SK-N-MC (cell line): ENCODE data around the gene CDC42EP3.

Experiments used
- DNase-seq: peaks from one replicate; pipeline ENCODE4 v3.0.0-alpha.2; 2011; ENCODE audit warnings: low read depth, low spot score
- H3K27ac ChIP-seq: fragments of 200-600 bp; sonication (generic); 2 replicates; pipeline ENCODE4 v1.5.1; 2016; ENCODE audit warnings: mixed run types
- H3K36me3 ChIP-seq: fragments of 200-600 bp; sonication (generic); 2 replicates; pipeline ENCODE4 v1.6.1; 2017; ENCODE audit warnings: antibody characterized with exemption, low read length, mixed read lengths; ENCODE audit not compliant: insufficient read depth
- H3K4me3 ChIP-seq: fragments of 200-600 bp; sonication (generic); 2 replicates; pipeline ENCODE4 v1.5.1; 2016
- H3K9ac ChIP-seq: fragments of 200-600 bp; sonication (generic); 2 replicates; pipeline ENCODE4 v1.8.0; 2017; ENCODE audit warnings: mixed run types, mixed read lengths; ENCODE audit not compliant: insufficient read length
- H3K9me3 ChIP-seq: fragments of 200-600 bp; sonication (generic); 2 replicates; pipeline ENCODE4 v1.6.1; 2017; ENCODE audit warnings: low read depth, mild to moderate bottlenecking, antibody characterized with exemption, low read length, moderate library complexity, mixed read lengths
- EZH2 ChIP-seq: fragments of 200-600 bp; sonication (generic); IDR thresholded peaks from one replicate; pipeline ENCODE4 v1.6.1; 2017; ENCODE audit warnings: antibody characterized with exemption
- FOXP2 ChIP-seq: optimal IDR thresholded peaks from 2 replicates; pipeline ENCODE3; 2011; ENCODE audit warnings: mild to moderate bottlenecking, moderate library complexity; ENCODE audit not compliant: insufficient read depth; ENCODE audit errors: extremely low read length, control extremely low read depth
- POLR2AphosphoS5 ChIP-seq: IDR thresholded peaks from 2 replicates; pipeline ENCODE4 v1.6.1; 2012; ENCODE audit warnings: mild to moderate bottlenecking, low read depth, low read length, borderline replicate concordance

The CDC42EP3 gene

DNA sequence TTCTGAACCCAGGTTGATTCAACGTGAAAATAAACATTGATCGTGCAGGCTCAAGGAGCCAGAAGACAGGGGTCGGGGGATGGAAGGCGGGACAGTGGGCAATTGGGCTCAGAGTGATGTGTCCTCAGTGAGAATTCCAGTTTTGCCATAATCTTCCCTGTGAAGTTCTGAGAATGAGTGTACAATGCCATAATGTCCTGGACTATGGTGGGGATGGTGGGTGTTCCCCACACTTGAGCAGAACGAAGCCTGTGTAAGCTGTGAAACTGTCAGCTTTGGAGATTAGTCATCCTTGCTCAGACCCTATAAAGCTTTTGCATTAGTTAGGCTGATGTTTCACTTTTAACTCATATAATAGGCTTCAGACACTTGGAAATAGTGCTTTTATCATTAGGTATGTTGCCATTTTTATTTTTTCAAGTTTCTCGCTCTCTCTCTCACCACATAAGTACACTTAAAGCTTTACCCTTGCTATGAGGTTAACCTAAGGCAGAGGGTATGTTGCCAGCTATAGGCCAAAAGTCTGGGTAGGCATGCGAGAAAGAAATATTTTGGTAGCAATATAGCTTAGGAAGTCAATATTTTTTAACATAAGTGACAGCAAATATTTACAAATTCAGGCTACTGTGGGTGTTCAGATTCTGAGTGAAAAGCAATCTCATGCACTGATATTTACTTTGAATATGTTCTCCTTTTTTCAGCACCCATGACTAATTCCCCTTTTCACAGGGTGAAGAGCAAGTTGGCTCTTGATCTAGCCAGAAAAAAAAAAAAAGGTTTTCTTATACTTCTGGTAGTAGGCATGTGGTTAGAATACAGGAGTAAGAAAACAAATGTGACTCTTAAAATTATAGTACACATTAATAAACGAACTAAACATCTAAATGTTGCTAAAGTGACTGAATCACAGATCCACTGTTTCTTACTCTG lies 47.2 kb downstream of the CDC42EP3 start:
- no peak for DNase-seq
- Histone ChIP-seq H3K9me3 (no peaks in the 10 kb centered on the region), H3K36me3 (no peaks in the 10 kb centered on the region), H3K9ac (no peak overlapping the region), H3K27ac (no peak overlapping the region), H3K4me3 (no peak overlapping the region)
- TF ChIP-seq POLR2AphosphoS5: no peak
- TF ChIP-seq EZH2: no peak
- no peak for TF ChIP-seq FOXP2

DNA sequence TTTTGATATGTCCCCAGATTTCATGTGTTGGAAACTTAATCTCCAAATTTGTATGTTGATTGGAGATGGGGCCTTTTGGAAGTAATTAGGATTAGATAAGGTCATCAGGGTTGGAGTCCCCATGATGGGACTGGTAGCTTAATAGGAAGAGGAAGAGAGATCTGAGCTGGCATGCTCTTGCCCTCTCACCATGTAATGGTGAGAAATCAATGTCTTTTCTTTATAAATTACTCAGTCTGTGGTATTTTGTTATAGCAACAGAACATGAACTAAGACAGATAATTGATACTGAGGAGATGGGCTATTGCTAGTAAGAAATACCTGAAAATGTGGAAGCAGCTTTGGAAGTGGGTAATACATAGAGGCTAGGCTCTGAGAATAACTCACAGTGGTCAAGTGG lies 48.0 kb downstream of the CDC42EP3 start:
- Histone ChIP-seq H3K9me3 (no peaks in the 10 kb centered on the region), H3K4me3 (no peak overlapping the region), H3K9ac (no peak overlapping the region), H3K36me3 (no peaks in the 10 kb centered on the region), H3K27ac (no peak overlapping the region)
- no peak for TF ChIP-seq FOXP2
- DNase-seq: no peak

DNA sequence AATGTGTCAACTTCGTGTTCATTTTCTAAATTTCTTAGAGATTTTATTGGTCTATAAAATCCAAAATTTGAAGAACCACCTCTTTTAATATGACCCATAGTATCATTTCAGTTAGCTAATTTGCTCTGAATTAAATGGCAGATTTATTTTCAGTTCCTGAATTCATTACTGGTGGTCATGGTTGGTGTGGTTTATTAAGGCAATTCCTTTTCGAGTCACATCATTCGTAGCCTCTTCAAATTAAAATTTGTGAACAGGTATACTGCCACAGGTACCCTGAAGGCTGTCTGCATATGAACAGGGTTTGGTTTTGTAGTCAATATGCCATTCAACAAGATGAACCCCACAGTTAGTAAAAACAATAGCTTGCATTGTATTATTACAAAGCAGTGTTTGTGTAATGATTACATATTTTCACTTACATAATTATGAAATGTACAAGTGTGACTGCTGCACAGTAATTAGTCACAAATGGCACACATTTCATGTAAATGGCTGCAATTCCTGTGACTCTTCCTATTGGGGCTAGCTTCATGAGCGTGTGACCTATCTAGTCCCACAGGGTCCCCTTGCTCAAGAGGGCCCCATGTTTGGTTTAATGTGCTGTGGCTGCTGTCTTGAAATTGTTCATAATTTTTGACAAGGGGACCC lies 48.9 kb downstream of the CDC42EP3 start:
- no peak for TF ChIP-seq POLR2AphosphoS5
- TF ChIP-seq FOXP2: no peak
- TF ChIP-seq EZH2: no peak
- no peak overlapping the region for H3K4me3 ChIP-seq

DNA sequence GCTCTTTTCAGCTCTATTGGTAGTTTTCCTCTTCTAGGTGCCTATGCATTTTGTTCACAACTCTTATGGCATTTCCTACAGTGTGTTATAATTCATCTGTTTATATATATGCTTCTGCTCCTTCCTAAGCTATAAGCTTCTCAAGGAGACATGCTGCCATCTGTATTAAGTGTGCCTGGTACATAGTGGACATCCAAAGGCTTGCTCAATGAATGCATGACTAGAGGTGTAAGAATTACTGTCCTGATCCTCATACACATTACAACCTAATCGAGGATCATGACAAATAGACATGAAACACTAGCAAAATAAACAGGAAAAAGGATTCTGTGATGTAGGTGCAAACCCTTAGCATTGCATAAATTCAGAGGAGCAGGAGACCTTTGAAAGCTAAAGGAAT lies 50.2 kb downstream of the CDC42EP3 start:
- no peak for DNase-seq
- Histone ChIP-seq H3K9me3 (no peaks in the 10 kb centered on the region), H3K36me3 (no peaks in the 10 kb centered on the region), H3K9ac (no peak overlapping the region), H3K27ac (no peak overlapping the region), H3K4me3 (no peak overlapping the region)
- TF ChIP-seq POLR2AphosphoS5: no peak
- no peak for TF ChIP-seq FOXP2
- no peak for TF ChIP-seq EZH2

More for the DNA sequence above, 48.9 kb downstream of the CDC42EP3 start:
- Histone ChIP-seq H3K36me3 (no peaks in the 10 kb centered on the region), H3K9ac (no peak overlapping the region), H3K9me3 (no peaks in the 10 kb centered on the region), H3K27ac (no peak overlapping the region)
- DNase-seq: no peak

DNA sequence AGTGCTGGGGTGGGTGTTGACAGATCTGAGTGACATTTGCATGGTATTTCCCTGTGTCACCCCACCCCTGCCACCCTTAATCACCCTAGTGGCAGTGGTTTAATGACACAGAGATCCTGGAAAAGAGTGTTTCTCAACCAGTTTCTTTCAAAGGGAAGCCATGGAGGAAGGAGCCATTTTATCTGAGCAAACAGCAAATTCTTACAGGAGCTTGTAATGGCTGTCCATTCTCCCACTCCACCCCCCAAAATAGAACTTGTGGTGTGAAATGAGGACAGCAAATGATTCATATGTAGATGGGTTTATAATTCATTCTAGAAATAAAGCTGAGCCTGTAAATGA lies 51.5 kb downstream of the CDC42EP3 start:
- no peak for DNase-seq
- no peaks in the 10 kb centered on the region for H3K36me3 ChIP-seq
- TF ChIP-seq FOXP2: no peak
- no peak for TF ChIP-seq POLR2AphosphoS5
- TF ChIP-seq EZH2: no peak
- H3K9me3 ChIP-seq: no peaks in the 10 kb centered on the region
- H3K27ac ChIP-seq: no peak overlapping the region
- no peak overlapping the region for H3K4me3 ChIP-seq
- H3K9ac ChIP-seq: no peak overlapping the region

DNA sequence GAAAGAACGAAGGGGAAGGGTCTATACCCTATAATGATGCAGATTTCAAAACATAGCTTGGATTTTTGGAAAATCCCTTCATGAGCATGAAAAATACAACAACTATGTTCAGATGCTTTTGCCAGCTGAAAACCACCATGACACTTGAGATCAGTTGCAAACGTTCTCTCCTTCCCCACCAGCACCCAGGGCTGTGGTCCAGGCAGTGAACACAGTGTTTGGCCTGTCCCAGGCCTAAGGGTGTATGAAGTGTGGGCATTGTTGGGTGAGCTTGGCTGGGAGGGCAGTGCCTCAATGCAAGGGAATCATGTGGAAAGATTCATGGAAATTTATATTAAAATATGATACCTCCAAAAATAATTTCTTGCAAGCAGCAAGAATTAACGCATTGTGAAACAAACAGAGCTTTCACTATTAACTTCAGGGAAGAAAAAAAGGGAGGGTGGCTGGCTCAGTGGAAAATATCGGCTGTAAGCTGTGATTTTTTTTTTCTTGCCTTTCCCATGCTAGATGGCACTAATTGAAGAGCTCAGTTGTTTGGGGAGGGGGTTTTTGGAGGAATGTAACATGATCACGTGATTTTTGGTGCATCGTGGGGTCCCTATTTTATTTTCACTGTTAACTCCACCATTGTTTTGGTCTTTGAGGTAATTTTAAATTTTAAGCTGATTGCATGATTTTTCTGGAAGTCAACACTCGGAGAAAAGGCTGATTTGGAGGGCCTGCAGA lies 52.0 kb downstream of the CDC42EP3 start:
- TF ChIP-seq EZH2 (no peak), POLR2AphosphoS5 (no peak), FOXP2 (no peak)
- Histone ChIP-seq H3K9me3 (no peaks in the 10 kb centered on the region), H3K9ac (no peak overlapping the region), H3K36me3 (no peaks in the 10 kb centered on the region), H3K27ac (no peak overlapping the region), H3K4me3 (no peak overlapping the region)
- DNase-seq: no peak

DNA sequence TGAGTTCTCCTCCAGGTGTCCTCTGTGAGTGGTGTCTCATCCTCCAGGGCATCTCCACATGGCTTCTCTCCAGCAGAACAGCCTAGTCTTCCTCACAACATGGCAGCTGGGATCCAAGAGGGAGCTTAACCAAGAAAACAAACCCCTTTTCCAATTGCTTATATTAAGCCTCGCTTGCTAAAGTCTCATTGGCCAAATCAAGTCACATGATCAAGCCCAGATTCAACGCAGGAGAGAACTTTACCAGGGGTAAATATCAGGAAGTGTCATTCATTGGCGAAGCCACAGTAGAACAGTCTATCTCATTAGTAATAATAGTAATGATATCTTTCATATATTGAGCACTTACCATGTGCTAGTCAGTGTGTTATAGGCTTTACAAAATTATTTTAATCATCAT lies 53.1 kb downstream of the CDC42EP3 start:
- H3K9ac ChIP-seq: no peak overlapping the region
- no peaks in the 10 kb centered on the region for H3K9me3 ChIP-seq
- no peak for DNase-seq
- H3K36me3 ChIP-seq: no peaks in the 10 kb centered on the region
- H3K27ac ChIP-seq: no peak overlapping the region
- no peak overlapping the region for H3K4me3 ChIP-seq
- no peak for TF ChIP-seq POLR2AphosphoS5
- no peak for TF ChIP-seq FOXP2
- TF ChIP-seq EZH2: no peak

DNA sequence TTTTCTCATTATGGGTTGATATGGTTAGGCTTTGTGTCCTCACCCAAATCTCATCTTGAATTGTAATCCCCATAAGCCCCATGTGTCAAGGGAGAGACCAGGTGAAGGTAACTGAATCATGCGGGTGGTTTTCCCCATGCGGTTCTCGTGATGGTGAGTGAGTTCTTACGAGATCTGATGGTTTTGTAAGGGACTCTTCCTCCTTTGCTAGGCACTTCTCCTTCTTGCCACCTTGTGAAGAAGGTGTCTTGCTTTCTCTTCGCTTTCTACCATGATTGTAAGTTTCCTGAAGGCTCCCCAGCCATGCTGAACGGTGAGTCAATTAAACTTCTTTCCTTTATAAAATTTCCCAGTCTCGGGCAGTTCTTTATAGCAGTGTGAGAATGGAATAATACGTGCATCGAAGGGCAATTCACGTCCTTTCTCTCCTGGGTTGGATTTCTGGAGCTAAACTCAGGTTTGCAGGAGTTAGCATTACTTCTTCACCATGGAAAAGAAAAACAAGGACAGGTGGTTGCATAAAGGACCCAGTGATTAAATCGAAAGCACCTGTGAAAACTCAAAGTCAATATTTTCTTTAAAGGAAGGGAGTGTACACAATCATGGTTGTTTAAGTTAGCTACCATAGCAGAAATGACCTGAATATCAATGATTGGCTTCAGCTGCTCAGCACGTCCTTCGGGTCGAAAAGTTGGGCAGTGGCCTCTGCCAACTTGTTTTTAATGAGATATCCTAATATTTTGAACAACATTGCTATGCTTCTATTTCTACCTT lies 54.1 kb downstream of the CDC42EP3 start:
- Histone ChIP-seq H3K27ac (no peak overlapping the region), H3K9me3 (no peaks in the 10 kb centered on the region), H3K4me3 (no peak overlapping the region), H3K36me3 (no peaks in the 10 kb centered on the region), H3K9ac (no peak overlapping the region)
- TF ChIP-seq POLR2AphosphoS5: no peak
- DNase-seq: no peak

DNA sequence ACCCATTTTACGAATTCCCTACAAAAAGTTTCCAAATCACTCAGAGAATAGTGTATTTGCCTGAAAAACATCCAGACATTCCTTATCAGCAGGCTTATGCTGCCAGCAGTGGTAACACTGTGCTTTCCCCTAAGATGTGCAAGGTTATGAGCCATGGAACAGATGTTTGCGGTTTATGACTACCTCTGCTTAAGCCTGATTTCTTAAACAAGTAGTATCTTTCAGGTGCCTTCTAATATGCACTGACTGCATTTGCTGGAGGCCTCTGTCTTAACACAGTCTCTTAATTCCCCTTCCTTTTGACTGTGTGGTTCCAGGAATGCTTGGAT lies 54.8 kb downstream of the CDC42EP3 start:
- no peaks in the 10 kb centered on the region for H3K36me3 ChIP-seq
- TF ChIP-seq EZH2 (no peak), FOXP2 (no peak), POLR2AphosphoS5 (no peak)
- H3K4me3 ChIP-seq: no peak overlapping the region
- H3K27ac ChIP-seq: no peak overlapping the region
- no peaks in the 10 kb centered on the region for H3K9me3 ChIP-seq
- DNase-seq: no peak
- H3K9ac ChIP-seq: no peak overlapping the region
